ENCODE data around the gene USP16.
A peak's percentile ranks its signal among the peaks of the same experiment; 100 is the strongest.
"Not testable (repeated sequence)": the region's sequence is repeated elsewhere in the genome, so short reads cannot be mapped to it uniquely, and the experiment has no call there.

Gene USP16

GRCh38 chr21:29024474-29025327, at the start of gene USP16:
Gene USP16 (plus strand): TSS chr21:29024668. CDS start chr21:29027914, 3,246 bp downstream.
- DNase-seq: peak; percentile 90

- no peak for DNase-seq
Observed at GRCh38 chr21:28975397-28975796, 49.1 kb upstream of the USP16 start.

GRCh38 chr21:28979092-28979491, 45.4 kb upstream of the USP16 start:
- DNase-seq: no peak

GRCh38 chr21:28982637-28983036, 41.8 kb upstream of the USP16 start:
- no peak for DNase-seq

GRCh38 chr21:28986677-28987076, 37.8 kb upstream of the USP16 start:
- no peak for DNase-seq

GRCh38 chr21:28988146-28988545, 36.3 kb upstream of the USP16 start:
- not testable (repeated sequence) for DNase-seq

- DNase-seq: no peak
Observed at GRCh38 chr21:28991861-28992525, 32.5 kb upstream of the USP16 start.

GRCh38 chr21:28992526-28993292, 31.8 kb upstream of the USP16 start, which contains the start of gene LTN1:
Gene LTN1 (minus strand): TSS chr21:28992877. CDS start chr21:28992805, 72 bp downstream.
- DNase-seq: peak; percentile 98

- no peak for DNase-seq
Observed at GRCh38 chr21:28993293-28993629, 31.2 kb upstream of the USP16 start.

GRCh38 chr21:29002442-29003144, 21.9 kb upstream of the USP16 start:
- DNase-seq: peak; percentile 96

- DNase-seq: no peak
Observed at GRCh38 chr21:29005696-29006095, 18.8 kb upstream of the USP16 start.

- DNase-seq: no peak
Observed at GRCh38 chr21:29007135-29007534, 17.3 kb upstream of the USP16 start.

GRCh38 chr21:29007810-29008209, 16.7 kb upstream of the USP16 start:
- no peak for DNase-seq

GRCh38 chr21:29008367-29008766, 16.1 kb upstream of the USP16 start:
- DNase-seq: no peak

- not testable (repeated sequence) for DNase-seq
Observed at GRCh38 chr21:29011236-29011635, 13.2 kb upstream of the USP16 start.

GRCh38 chr21:29017639-29018237, 6.7 kb upstream of the USP16 start:
- no peak for DNase-seq

- DNase-seq: no peak
Observed at GRCh38 chr21:29018540-29018939, 5.9 kb upstream of the USP16 start.

- DNase-seq: no peak
Observed at GRCh38 chr21:29022166-29022565, 2.3 kb upstream of the USP16 start.

- no peak for DNase-seq
Observed at GRCh38 chr21:29025328-29025713, 853 bp downstream of the USP16 start.

GRCh38 chr21:29029524-29029923, 5.1 kb downstream of the USP16 start:
- no peak for DNase-seq

- no peak for DNase-seq
Observed at GRCh38 chr21:29030909-29031308, 6.4 kb downstream of the USP16 start.

GRCh38 chr21:29033301-29033700, 8.8 kb downstream of the USP16 start:
- no peak for DNase-seq

Measured in NCI-H1105 (cell line).